HEK293 (cell line): ENCODE measurements around the gene SZRD1.

ENCODE experiments used
- CTCF ChIA-PET: fragments of 350-600 bp; formaldehyde crosslinking; extraction: SDS; loops from one replicate; lab custom pipeline; 2021; ENCODE audit warnings: antibody characterized with exemption; lab: Yijun Ruan, JAX
- POLR2A ChIA-PET: fragments of 300-600 bp; formaldehyde crosslinking; extraction: SDS; loops from one replicate; lab custom pipeline; 2020; ENCODE audit warnings: antibody characterized with exemption, inconsistent platforms; lab: Yijun Ruan, JAX
- H3K27ac ChIP-seq: fragments of 200-500 bp; sonication (Bioruptor generic); 2 replicates; pipeline ENCODE4 v1.5.1; 2014; ENCODE audit warnings: low read depth, low read length, control low read depth, inconsistent platforms; ENCODE audit errors: extremely low read depth
- H3K36me3 ChIP-seq, 2 experiments: fragments of 200-500 bp in 1 of 2; sonication (Bioruptor generic) in 1 of 2; 1 replicate in 1 of 2; 2 replicates in 1 of 2; pipeline ENCODE4 v1.5.1; 2014 to 2017; ENCODE audit warnings: inconsistent platforms in 2 of 2, low read length in 2 of 2; ENCODE audit not compliant: control insufficient read depth in 2 of 2, insufficient read depth in 1 of 2
- H3K4me1 ChIP-seq: fragments of 200-500 bp; sonication (Bioruptor generic); 2 replicates; pipeline ENCODE4 v1.5.1; 2014; ENCODE audit warnings: mild to moderate bottlenecking, low read length, inconsistent platforms; ENCODE audit not compliant: control insufficient read depth, insufficient read depth
- H3K4me3 ChIP-seq: 2 replicates; pipeline ENCODE4 v1.5.1; 2011; ENCODE audit warnings: low read depth, mild to moderate bottlenecking, control low read depth, low read length, moderate library complexity
- H3K9me3 ChIP-seq: fragments of 200-500 bp; sonication (Bioruptor generic); 2 replicates; pipeline ENCODE4 v1.5.1; 2014; ENCODE audit warnings: low read depth, low read length, inconsistent platforms; ENCODE audit not compliant: control insufficient read depth, insufficient read depth
- BCL11A ChIP-seq: fragments of 450-650 bp; formaldehyde crosslinking; IDR thresholded peaks from 2 replicates; pipeline ENCODE4 v1.5.1; 2016; ENCODE audit warnings: low read depth, missing biosample characterization, missing genetic modification characterization
- KLF10 ChIP-seq: fragments of 450-650 bp; IDR thresholded peaks from 2 replicates; pipeline ENCODE4 v1.5.1; 2018; ENCODE audit warnings: missing biosample characterization, mild to moderate bottlenecking, missing genetic modification characterization
- SETDB1 ChIP-seq: IDR thresholded peaks from one replicate; pipeline ENCODE4 v1.6.1; 2017; ENCODE audit warnings: mild to moderate bottlenecking, low read length, moderate library complexity, mixed read lengths; ENCODE audit not compliant: insufficient read length
- SP2 ChIP-seq: fragments of 450-650 bp; formaldehyde crosslinking; IDR thresholded peaks from 2 replicates; pipeline ENCODE4 v1.5.1; 2016; ENCODE audit warnings: missing biosample characterization, missing genetic modification characterization
- ZBTB10 ChIP-seq: fragments of 450-650 bp; formaldehyde crosslinking; IDR thresholded peaks from 2 replicates; pipeline ENCODE4 v1.5.1; 2016; ENCODE audit warnings: missing biosample characterization, missing genetic modification characterization
- ZFP3 ChIP-seq: fragments of 450-650 bp; formaldehyde crosslinking; IDR thresholded peaks from 2 replicates; pipeline ENCODE4 v1.5.1; 2016; ENCODE audit warnings: low read depth, missing biosample characterization, missing genetic modification characterization
- ZIC2 ChIP-seq: fragments of 450-650 bp; formaldehyde crosslinking; IDR thresholded peaks from 2 replicates; pipeline ENCODE4 v1.5.1; 2016; ENCODE audit warnings: missing biosample characterization, missing genetic modification characterization
- ZNF138 ChIP-seq: fragments of 450-650 bp; formaldehyde crosslinking; IDR thresholded peaks from 2 replicates; pipeline ENCODE4 v1.5.1; 2016; ENCODE audit warnings: missing biosample characterization, missing genetic modification characterization, borderline replicate concordance
- ZNF169 ChIP-seq: fragments of 450-650 bp; formaldehyde crosslinking; IDR thresholded peaks from 2 replicates; pipeline ENCODE4 v1.5.1; 2016; ENCODE audit warnings: missing biosample characterization, missing genetic modification characterization
- ZNF18 ChIP-seq: fragments of 450-650 bp; formaldehyde crosslinking; IDR thresholded peaks from 2 replicates; pipeline ENCODE4 v1.5.1; 2016; ENCODE audit warnings: missing biosample characterization, missing genetic modification characterization
- ZNF223 ChIP-seq: fragments of 450-650 bp; formaldehyde crosslinking; IDR thresholded peaks from 2 replicates; pipeline ENCODE4 v1.5.1; 2016; ENCODE audit warnings: missing biosample characterization, missing genetic modification characterization
- ZNF23 ChIP-seq: fragments of 450-650 bp; formaldehyde crosslinking; IDR thresholded peaks from 2 replicates; pipeline ENCODE4 v1.5.1; 2016; ENCODE audit warnings: missing biosample characterization, missing genetic modification characterization, borderline replicate concordance
- ZNF274 ChIP-seq, 2 experiments: fragments of 200-500 bp in 1 of 2; fragments of 450-650 bp in 1 of 2; sonication (Bioruptor generic) in 1 of 2; formaldehyde crosslinking in 1 of 2; IDR thresholded peaks; 2 replicates each; pipeline versions ENCODE4 v1.5.1 to v1.6.1; 2014 to 2016; ENCODE audit warnings: borderline replicate concordance in 1 of 2, inconsistent platforms in 1 of 2, low read length in 1 of 2, missing biosample characterization in 1 of 2, missing genetic modification characterization in 1 of 2
- ZNF37A ChIP-seq: fragments of 450-650 bp; IDR thresholded peaks from 2 replicates; pipeline ENCODE4 v1.5.1; 2018; ENCODE audit warnings: missing biosample characterization, missing genetic modification characterization
- ZNF544 ChIP-seq: fragments of 450-650 bp; formaldehyde crosslinking; IDR thresholded peaks from 2 replicates; pipeline ENCODE4 v1.5.0; 2017; ENCODE audit warnings: missing biosample characterization, missing genetic modification characterization
- ZNF560 ChIP-seq: fragments of 450-650 bp; formaldehyde crosslinking; IDR thresholded peaks from 2 replicates; pipeline ENCODE4 v1.5.1; 2017; ENCODE audit warnings: missing biosample characterization, missing genetic modification characterization, borderline replicate concordance
- TF ChIP-seq, protein P1 (sequence below): fragments of 450-650 bp; formaldehyde crosslinking; IDR thresholded peaks from 2 replicates; pipeline ENCODE4 v1.5.1; 2016; ENCODE audit warnings: missing biosample characterization, missing genetic modification characterization, borderline replicate concordance
- TF ChIP-seq, protein P2 (sequence below): fragments of 450-650 bp; formaldehyde crosslinking; IDR thresholded peaks from 2 replicates; pipeline ENCODE4 v1.5.1; 2016; ENCODE audit warnings: missing biosample characterization, missing genetic modification characterization

The SZRD1 gene

GRCh38 chr1:16443975-16444770, 77.1 kb downstream of the SZRD1 start:
- Histone ChIP-seq H3K4me1 (no peaks in the 10 kb centered on the region), H3K27ac (no peak overlapping the region), H3K36me3 (peaks cover 0 to 70% of the 10 kb centered on the region in 2 experiments; a peak in 2 of 3 replicates), H3K4me3 (no peak overlapping the region), H3K9me3 (no peaks in the 10 kb centered on the region)
- ChIA-PET CTCF (interaction anchor here (0.9 kb wide), 1 partner anchor 10 kb away, joined by 3 read pairs; no protein-coding TSS in a partner anchor), POLR2A (interaction anchor here (0.5 kb wide), 1 partner anchor 430 kb away, joined by 3 read pairs; no protein-coding TSS in a partner anchor)
- no peak for TF ChIP-seq BCL11A (tag by site-specific recombination)
- no peak for TF ChIP-seq ZNF223
- no peak for TF ChIP-seq ZNF138 (tag by site-specific recombination)
- TF ChIP-seq ZNF37A (tag by site-specific recombination), result no peak
- TF ChIP-seq ZFP3 (tag by site-specific recombination), result no peak
- TF ChIP-seq, protein P1, sequence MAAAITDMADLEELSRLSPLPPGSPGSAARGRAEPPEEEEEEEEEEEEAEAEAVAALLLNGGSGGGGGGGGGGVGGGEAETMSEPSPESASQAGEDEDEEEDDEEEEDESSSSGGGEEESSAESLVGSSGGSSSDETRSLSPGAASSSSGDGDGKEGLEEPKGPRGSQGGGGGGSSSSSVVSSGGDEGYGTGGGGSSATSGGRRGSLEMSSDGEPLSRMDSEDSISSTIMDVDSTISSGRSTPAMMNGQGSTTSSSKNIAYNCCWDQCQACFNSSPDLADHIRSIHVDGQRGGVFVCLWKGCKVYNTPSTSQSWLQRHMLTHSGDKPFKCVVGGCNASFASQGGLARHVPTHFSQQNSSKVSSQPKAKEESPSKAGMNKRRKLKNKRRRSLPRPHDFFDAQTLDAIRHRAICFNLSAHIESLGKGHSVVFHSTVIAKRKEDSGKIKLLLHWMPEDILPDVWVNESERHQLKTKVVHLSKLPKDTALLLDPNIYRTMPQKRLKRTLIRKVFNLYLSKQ (tag by site-specific recombination), result no peak
- no peak for TF ChIP-seq ZNF169 (tag by site-specific recombination)

GRCh38 chr1:16445052-16445451, 78.0 kb downstream of the SZRD1 start:
- Histone ChIP-seq H3K4me1 (no peaks in the 10 kb centered on the region), H3K4me3 (no peak overlapping the region), H3K27ac (no peak overlapping the region), H3K9me3 (no peaks in the 10 kb centered on the region), H3K36me3 (peaks cover 0 to 79% of the 10 kb centered on the region in 2 experiments; a peak in 2 of 3 replicates)
- TF ChIP-seq SETDB1 (no peak), ZNF274 (IDR thresholded peaks at IDR 0.05; ENCODE audit: low read length) (no peak), ZNF274 (tag by site-specific recombination; IDR thresholded peaks at IDR 0.05; ENCODE audit: borderline replicate concordance) (no peak), ZNF544 (tag by site-specific recombination) (no peak), ZNF18 (no peak), ZNF560 (no peak), ZBTB10 (tag by site-specific recombination) (no peak), ZIC2 (tag by site-specific recombination) (no peak), SP2 (no peak), ZNF23 (tag by site-specific recombination) (no peak), KLF10 (tag by site-specific recombination) (no peak)
- TF ChIP-seq, protein P2, sequence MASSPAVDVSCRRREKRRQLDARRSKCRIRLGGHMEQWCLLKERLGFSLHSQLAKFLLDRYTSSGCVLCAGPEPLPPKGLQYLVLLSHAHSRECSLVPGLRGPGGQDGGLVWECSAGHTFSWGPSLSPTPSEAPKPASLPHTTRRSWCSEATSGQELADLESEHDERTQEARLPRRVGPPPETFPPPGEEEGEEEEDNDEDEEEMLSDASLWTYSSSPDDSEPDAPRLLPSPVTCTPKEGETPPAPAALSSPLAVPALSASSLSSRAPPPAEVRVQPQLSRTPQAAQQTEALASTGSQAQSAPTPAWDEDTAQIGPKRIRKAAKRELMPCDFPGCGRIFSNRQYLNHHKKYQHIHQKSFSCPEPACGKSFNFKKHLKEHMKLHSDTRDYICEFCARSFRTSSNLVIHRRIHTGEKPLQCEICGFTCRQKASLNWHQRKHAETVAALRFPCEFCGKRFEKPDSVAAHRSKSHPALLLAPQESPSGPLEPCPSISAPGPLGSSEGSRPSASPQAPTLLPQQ (tag by site-specific recombination), result no peak
- POLR2A ChIA-PET, result no interaction called here
- CTCF ChIA-PET, result interaction anchor here (0.9 kb wide), 1 partner anchor 9 kb away, joined by 3 read pairs; no protein-coding TSS in a partner anchor
